GM19238 (cell line): ENCODE measurements around the gene WWTR1.

ENCODE experiments used
- DNase-seq: peaks from one replicate; pipeline ENCODE4 v3.0.0; 2011; ENCODE audit warnings: low spot score; ENCODE audit not compliant: insufficient read length

WWTR1 gene

DNA sequence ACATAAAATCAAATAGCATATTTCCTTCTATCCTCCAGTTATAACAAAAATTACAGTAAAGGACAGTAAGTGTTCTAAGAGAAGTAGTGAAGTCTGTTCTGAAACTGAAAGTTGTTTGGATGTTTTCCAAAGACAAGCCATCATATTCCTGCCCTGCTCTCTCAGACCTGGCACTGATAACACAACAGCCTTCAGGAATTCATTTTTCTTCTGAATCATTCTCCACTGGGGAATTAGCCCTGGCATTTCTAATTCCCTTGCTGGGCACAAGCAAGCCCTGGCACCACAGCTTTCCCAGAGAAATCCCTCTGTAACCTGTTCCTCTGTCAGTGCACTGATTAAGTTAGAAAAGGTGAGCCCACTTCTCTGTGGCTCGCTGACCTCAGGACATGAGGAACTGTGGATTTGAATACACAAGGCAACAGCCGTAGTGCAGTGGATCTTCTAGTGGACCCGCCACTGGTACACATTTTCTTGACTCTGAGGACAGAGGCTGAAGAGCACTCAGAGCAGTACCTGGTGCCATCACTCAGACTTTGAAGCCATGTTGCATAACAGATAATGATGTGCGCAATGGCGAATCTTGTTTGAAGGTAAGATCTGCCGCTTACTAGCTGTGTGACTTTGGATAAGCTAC lies 61.6 kb downstream of the WWTR1 start:
- no peak for DNase-seq

DNA sequence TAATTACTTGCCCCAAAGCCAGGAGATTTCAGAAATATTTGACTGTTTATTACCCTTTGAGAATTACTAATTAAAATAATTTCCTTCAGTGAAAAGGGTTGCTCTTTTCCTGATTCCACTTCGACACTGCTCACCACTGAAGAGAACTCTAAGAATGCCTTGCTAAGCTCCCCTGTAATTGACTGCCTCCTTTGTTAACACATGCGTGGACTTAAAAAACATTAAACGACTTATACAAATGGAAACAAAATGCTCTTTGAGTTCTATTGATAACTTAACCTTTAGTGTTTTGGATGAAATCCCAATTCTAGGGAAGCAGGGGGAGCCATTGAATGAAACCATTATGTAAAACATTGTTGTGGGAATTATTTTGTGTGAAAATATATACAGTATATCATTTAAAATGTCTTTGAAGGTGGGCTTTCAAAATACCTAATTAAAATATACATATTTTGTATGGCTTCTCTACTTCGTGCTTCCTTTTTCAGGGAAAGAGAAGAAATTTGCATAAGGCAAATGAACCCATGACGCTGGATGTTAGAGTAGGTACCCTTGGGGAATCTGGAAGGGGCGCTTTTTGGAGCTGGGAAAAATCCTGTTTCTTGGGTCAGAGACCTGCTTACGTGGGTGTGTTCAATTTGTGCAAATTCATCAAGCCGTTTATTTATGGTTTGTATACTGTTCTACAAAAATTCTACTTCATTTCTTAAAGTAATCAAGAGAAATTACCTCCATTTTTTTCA lies 64.2 kb downstream of the WWTR1 start:
- no peak for DNase-seq

DNA sequence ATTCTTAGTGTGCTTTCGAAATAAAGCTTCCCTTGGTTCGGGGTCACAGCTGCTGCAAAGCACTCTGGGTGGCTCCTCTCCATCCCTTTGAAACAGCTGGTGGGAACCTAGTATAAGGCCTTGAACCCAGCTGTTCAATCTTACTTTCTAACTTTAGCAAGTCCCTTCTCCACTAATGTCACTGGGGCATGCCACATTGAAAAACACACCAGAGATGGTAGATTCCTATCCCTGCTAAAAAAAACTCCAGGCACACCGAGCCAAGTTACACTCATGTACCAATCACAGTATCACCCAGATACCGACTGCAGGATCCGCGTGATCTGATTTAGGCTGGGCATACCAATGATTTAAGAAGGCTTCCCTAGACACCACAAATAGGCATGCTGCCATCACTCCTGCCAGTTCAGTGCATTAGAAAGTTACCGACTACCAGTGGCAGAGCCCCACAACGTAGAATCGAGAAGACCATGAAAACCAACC lies 65.0 kb downstream of the WWTR1 start:
- DNase-seq: no peak

DNA sequence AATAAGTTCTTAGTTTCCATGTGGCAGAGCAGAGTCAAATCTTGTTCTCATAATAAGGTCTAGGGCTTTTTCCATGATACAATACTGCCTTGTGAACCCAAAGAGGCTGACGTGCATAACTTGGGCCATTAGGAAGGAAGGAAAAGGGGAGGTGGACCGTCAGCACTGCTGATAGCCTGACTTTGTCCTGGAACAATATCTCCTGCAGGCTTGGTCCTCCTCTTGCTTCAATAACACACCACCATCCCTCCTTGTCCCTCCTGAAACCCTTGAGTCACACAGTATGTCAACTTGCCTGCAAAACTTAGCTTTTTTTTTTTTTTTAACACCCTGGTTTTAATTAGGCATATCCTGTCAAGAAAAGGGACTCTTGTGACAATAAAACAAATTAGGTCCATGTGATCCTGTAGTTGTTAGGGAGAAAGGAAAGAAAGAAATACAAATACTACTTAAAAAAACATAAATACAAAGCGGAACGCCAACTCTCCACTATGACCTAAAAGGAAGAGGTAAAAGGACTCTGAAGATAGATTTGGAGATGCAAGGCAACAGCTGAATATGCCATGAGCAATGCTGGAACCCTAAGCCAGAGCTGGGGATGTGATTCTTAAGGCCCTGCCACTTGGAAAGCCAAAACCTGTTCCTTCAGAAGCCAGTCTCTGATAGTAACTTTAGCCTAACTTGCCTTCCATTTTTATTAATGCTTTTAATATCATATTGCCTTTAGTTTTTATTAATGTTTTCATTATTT lies 67.0 kb downstream of the WWTR1 start:
- no peak for DNase-seq

DNA sequence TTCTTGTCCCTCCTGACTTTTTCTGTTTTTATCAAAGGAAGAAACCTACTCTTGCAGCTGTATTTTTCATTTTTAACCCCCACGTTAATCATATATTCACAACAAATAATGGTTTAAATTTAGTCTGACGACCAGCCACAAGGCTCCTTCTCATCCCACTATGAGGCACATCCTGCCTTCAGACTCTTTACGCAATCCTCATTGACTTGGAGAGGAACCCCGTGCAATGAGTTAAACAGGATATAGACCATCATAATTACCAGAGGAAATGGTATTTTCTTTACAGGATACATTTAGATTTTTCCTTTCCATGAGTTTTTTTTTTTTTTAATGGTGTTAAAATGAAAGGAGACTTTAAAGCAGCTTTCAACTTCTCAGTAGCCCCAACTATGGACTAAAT lies 68.5 kb downstream of the WWTR1 start:
- DNase-seq: no peak

DNA sequence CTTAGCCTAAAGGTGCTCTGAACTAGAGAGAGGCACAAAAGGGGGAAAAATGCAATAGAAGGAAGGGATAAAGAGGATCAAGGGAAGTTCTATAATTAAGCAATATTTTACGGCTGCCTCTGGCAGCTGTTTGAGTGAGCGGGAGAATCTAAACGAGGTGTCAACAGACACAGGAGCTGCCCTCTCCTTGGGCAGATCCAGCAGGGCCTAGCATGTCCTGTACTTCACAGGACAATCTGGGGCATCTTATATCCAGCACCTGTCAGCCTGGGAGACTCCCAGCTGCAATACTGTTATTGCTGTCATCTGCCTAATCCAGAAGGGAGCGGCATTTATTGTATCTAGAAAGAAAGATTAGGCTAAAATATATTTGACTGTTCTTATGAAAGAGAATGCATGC lies 68.9 kb downstream of the WWTR1 start:
- no peak for DNase-seq

DNA sequence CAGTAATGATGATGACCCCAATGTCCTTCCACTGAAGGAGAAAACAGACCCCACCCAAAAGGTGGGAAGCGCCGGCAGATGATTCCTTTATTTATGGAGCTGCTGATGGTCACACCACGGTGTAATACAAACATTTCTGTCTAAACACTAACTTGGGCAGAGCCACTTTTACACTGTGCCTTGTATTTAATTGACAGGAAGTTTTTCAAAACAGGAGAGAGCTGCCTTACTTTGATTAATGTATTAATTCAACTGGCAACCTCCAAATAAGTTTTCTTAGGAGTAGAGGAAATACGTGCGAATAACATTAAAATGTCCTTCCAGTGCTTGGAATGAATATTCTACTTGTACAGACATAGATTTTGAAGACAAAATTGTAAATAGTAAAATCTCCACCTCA lies 70.4 kb downstream of the WWTR1 start:
- no peak for DNase-seq

DNA sequence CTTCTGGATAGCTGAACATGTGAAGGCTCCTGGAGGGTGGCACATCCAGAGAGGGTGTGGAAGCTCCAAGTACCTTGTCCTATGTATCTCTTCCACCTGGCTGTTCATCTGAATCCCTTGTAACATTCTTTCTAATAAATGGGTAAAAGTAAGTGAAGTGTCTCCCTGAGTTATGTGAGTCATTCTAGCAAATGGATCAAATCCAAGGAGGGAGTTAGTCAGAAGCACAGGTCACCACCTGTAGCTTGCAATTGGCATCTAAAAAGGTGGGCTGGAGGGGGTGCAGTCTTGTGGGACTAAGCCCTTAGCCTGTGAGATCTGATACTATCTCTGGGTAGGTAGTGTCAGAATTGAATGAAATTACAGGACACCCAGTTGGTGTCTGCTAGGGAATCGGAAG lies 71.0 kb downstream of the WWTR1 start:
- no peak for DNase-seq

DNA sequence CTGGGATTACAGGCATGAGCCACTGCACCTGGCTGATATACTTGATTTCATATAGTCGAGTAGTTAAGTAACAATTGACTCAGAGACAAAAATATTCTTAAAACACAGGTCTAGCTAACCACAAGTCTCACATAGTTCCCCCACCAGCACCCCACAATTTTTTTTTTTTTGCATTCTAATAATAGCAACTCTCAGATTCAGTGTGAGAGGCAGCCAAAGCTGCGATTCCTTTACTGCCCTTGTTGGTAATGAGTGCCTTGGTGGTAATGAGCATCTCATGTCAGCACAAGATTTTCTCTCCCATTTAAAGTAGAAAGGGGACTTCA lies 72.5 kb downstream of the WWTR1 start:
- no peak for DNase-seq

DNA sequence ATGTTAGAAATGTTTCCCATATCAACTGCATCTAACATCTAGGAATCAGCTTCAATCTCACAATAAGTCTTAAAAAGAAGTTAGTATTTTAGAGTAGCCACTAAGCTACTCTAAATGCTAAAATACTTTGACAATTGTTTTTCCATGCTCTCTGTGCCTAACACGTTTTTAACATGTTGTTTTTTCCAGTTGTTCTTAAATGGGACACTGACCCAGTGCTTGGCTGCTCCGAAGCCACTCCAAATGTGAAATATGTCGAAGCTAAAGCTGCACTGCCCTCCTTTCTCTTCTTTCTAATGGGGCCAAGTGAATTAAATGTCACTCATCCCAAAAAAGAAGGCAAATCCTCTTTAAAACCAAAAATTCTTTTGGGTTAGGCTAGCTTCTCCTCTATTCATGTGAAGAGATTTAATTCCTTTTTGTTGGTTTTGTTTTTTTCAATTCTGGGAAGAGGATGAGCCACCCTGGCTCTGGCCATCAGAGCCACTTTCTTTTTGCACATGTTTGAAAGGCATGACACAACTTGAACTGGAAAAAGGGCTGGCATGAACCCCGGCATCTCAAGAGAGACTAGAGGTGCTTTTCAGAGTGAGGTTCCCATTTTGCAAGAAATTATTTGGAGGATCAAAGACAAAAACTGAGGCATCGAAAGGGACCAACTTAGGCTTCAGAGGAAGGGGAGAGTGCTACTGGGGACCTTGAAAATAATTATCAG lies 73.7 kb downstream of the WWTR1 start:
- DNase-seq: no peak

DNA sequence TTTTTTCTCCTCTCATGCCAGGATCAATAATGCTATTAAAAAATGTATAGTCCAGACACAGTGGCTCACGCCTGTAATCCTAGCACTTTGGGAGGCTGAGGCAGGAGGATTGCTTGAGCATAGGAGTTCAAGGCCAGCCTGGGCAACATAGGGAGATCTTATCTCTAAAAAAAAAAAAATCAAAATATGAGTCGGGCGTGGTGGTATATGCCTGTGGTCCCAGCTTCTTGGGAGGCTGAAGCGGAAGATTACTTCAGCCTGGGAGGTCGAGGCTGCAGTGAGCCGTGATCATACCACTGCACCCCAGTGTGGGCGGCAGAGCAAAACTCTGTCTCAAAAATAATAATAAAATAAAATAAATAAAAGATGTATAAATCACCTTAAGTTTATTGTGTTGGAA lies 75.4 kb downstream of the WWTR1 start:
- no peak for DNase-seq

DNA sequence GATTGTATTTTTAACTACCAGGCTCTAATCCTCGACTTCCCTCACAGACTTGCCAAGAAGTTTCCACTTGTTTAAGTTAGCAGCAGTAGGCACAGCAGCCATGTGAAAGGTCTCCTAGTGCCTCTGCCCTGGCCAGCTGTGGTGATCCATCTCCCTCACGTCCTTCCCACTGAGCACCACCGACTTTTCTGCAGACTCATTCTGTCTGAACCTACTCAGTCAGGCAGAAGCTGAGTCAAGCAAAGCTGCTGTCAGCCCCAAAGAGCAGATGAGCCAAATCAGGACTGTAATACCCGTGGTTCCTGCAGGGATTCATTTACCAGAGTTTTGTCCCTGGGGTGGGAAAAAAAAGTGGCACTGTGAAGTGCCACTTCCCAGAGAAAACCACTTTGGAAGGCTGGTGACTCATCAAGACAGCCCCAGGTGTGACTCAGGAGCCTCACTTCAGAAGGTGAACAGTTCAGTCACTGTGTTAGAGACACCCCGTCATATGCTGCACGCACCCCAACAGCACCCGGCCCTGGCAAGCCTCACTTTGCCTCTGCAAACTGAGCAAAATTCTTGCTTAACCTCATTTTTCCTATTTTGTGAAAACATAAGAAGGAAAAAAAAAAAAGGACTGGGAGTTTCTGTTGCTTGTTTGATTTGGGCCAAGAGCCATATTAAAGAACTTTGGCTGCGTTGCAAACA lies 76.0 kb downstream of the WWTR1 start:
- DNase-seq: no peak

DNA sequence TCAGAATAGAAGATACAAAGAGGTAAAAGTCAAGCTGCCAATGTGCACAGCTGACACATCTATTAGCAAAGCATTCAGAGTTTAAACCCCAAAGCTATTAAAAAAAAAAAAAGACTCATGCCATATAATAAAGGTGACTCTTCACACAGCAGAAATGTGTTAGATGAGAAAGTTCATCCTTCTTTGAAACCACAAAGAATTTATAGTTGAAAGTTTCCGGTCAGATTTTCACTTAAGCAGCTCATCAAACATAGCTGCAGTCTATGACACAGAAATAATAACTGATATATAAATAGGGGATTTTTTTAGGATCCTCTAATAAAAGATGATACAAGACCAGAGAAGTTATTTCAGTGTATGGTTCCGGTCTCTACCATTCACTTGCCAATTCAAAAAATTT lies 76.6 kb downstream of the WWTR1 start:
- no peak for DNase-seq

DNA sequence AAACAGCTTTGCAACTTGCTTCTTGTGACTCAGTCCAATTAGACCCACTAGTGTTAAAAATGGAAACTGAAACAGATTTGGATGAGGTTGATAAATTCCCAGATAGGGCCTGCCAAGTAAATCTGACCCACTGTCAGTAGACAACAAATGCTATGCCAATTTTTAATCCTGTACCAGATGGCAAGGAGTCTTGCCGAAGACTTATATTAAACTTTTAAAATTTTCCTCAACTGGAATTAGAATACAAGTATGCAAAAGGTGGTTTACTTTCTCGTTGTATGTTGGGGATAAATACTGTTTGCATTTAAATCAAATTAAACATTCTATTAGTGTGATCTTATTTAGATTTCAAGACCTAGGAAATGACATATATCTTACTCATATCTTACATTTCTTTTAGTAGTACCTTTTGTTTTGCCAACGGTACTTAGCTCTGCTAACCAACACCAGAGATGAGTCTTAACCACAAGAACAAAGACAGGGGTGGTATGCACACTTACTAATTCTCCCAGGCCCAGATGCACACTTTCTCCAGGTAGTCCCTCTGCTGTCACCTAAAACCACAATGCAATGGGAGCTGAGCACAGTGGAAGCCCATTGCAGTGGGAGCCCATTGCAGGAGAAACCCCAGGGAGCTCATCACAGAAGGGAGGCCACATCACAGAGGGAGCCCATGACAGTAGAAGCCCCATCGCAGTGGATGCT lies 77.8 kb downstream of the WWTR1 start:
- no peak for DNase-seq

DNA sequence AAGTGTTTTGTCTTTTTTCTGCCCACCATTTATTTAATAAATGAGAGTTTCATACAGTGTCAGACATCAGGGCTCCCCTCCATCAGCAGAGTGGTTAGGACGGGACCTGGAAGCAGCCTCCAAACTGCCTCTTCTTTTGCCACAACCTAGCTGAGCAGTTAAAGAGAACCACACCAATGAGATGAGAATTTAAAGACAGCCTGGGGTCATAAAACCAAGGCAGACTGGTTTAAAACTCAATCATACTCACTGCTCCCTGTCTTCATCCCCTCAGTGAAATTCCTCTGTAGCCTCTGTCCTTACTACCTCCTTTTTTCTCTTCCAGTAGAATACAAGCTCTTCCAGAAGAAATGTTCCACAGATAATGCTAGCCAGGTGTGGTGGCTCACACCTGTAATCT lies 78.7 kb downstream of the WWTR1 start:
- no peak for DNase-seq

DNA sequence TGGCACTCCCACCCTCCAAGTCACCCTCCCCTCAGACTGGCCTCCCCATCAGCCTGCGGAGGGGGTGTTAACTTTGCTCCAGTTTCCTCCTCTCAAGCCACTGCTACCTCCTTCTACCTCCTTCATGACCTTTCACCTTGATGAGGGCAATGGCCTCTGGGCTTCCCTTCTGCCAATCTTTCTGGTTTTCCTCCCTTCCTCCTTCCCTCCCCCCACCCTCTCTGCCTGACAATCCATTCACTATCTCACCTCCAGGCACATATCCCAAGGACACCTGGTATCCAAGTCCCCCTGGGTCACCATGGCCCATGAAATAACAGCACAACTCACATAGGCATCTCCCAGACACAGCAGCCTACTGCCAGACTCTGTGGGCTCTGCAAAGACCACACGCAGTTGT lies 80.0 kb downstream of the WWTR1 start:
- no peak for DNase-seq

DNA sequence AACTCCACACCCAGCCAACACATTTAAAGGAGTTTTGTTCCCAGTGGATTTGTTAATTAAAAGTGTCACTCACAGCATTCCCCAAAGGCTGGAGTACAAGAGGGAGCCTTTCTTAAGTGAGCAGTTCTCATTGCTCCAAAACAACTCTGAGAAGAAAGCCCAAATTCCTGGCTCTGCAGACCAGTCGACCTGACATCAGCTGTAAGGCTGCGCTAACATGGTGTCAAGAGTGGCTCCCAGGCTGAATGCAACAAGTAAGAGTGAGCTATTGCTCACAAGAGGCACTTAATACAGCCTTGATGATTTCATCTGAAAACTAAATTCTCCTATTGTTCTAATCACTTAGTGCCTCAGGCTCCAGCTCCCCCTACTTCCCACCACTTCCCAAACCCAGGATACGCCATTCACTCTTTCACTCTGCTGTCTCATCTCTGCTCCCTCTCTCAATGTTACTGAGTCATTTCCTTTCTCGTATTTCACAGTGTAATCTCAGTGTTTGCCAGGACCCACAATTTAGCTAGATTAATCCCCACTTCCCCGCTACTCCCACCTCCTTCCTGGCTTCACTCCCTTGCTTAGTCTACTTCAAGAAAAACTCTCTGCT lies 81.8 kb downstream of the WWTR1 start:
- DNase-seq: no peak

DNA sequence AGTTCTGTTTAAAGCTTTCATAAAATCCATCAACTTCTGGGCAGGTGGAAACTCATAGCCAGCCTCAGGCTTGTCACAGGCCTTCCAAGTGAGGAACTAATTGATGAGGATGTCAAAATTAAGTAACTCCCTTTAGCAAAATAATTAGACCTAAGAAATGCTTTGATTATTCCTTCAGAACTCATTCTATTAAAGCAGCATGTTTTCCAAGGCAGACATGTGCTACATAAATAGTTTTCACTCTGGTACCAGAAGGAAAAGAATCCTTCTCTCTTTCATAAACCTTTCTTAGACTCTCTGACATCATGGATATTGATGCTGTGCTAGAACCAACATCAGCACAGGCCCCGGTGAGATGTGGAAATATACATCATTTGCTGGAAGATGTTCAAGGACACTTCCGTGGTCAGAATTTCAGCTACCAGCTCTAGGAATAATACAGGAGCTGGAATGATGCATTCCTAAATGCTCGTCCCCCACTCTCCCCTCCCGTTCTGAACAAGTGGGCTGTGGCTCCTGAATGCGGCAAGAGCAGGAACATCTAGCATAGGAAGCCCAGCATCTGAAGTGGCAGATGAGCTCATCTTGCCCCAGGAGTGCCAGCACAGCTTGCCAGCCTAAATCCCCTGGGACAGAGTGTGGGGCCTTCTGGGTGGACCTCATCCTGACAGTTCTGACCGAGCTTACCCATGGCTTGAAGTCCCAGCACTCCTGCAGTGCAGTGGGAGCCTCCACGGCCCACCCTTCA lies 82.4 kb downstream of the WWTR1 start:
- no peak for DNase-seq

DNA sequence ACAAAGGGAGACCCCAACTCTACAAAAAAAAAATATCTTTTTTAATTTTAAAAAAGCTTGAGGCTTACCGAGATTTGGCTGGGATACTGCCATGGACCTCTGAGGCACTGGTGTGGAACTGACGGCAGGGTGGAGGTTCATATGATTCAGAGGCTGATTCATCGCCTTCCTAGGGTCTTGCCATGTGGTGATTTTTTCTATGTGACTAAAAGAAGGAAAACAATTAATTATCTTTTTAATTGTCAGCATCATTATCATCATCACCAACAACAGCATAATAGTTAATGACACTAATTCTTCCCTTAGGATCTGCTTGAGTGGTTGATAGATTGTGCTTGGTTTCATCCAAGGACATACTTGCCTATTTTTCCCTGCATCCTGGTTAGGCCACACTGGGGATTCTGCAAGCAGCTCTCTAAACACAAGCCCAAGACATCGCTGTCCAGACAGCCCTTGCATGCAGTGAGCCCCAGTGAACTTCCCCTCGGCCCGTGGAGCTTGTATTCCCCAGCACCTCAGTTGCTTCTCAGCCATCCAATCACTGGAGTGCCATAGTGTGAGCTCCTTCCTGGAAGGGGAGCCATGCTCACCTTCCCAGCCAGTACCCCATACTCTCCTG lies 84.9 kb downstream of the WWTR1 start:
- no peak for DNase-seq
